GM12878 (cell line): ENCODE measurements around the gene ARL15. TPM values are rescaled to one million over a fixed set of nuclear protein-coding genes. Genes with fewer than 3 reads are reported as not detected.

ENCODE experiments used
- ATAC-seq: fragments of 200-7000 bp; cut with Tn5 transposase; 3 replicates; pipeline ENCODE4 v1.9.1; 2020; ENCODE audit warnings: mild to moderate bottlenecking, moderate library complexity
- BruUV-seq: library from RNA; stranded (reverse); fragments of 400-500 nt; replicated peaks from 2 replicates; lab custom pipeline; 2021; lab: Mats Ljungman, UMichigan
- CTCF ChIA-PET: fragments of 300-600 bp; sonication (Branson Sonifier 250); formaldehyde crosslinking; extraction: SDS; loops from one replicate; lab custom pipeline; 2021; ENCODE audit warnings: inconsistent platforms; lab: Yijun Ruan, JAX
- POLR2A ChIA-PET: fragments of 350-600 bp; formaldehyde crosslinking; extraction: SDS; loops from one replicate; lab custom pipeline; 2021; ENCODE audit warnings: inconsistent platforms; lab: Charles Lee
- RAD21 ChIA-PET: fragments of 300-600 bp; sonication (Branson Sonifier 250); formaldehyde crosslinking; loops from one replicate; lab custom pipeline; 2023; ENCODE audit warnings: antibody characterized with exemption; ENCODE audit not compliant: unreplicated experiment; lab: Charles Lee
- SMC1A ChIA-PET: fragments of 300-600 bp; sonication (Branson Sonifier 250); formaldehyde crosslinking; loops from one replicate; lab custom pipeline; 2023; ENCODE audit not compliant: unreplicated experiment, uncharacterized antibody; lab: Charles Lee
- DNase-seq: peaks from one replicate; pipeline ENCODE4 v3.0.0-alpha.2; 2011; ENCODE audit warnings: low read depth, low spot score
- FAIRE-seq: peaks from 3 replicates; lab custom pipeline; 2011; peaks lifted over from hg19 to GRCh38; lab: Jason Lieb, UNC
- H2AFZ ChIP-seq: 2 replicates; pipeline ENCODE4 v1.6.0; 2011; ENCODE audit warnings: low read depth, low read length, control low read depth; ENCODE audit not compliant: control insufficient read depth
- H3K27ac ChIP-seq: 2 replicates; pipeline ENCODE4 v1.5.1; 2011; ENCODE audit warnings: control low read depth; ENCODE audit not compliant: control insufficient read depth, insufficient read depth
- H3K27me3 ChIP-seq, 2 experiments: replicated peaks in 1 of 2; 2 replicates each; pipeline versions ENCODE4 v1.6.0 to v1.6.1; 2011; ENCODE audit warnings: low read length in 1 of 2; ENCODE audit not compliant: control insufficient read depth in 2 of 2, insufficient read depth in 2 of 2
- H3K36me3 ChIP-seq, 2 experiments: 2 replicates each; pipeline ENCODE4 v1.5.1; 2011; ENCODE audit warnings: low read length in 1 of 2; ENCODE audit not compliant: control insufficient read depth in 2 of 2, insufficient read depth in 2 of 2
- H3K4me1 ChIP-seq: 2 replicates; pipeline ENCODE4 v1.6.1; 2011; ENCODE audit warnings: mild to moderate bottlenecking, low read length, moderate library complexity, mixed read lengths; ENCODE audit not compliant: control insufficient read depth, insufficient read depth
- H3K4me2 ChIP-seq: 2 replicates; pipeline ENCODE4 v1.6.0; 2011; ENCODE audit warnings: control low read depth; ENCODE audit not compliant: control insufficient read depth, insufficient read depth
- H3K4me3 ChIP-seq: fragments of 200-600 bp; sonication (generic); 2 replicates; pipeline ENCODE4 v1.5.1; 2016
- H3K79me2 ChIP-seq: 2 replicates; pipeline ENCODE4 v1.6.0; 2011; ENCODE audit warnings: low read length; ENCODE audit not compliant: control insufficient read depth, insufficient read depth
- H3K9ac ChIP-seq: 2 replicates; pipeline ENCODE4 v1.8.0; 2011; ENCODE audit warnings: low read length, control low read depth, mixed read lengths; ENCODE audit not compliant: control insufficient read depth, insufficient read depth
- H3K9me3 ChIP-seq: replicated peaks from 3 replicates; pipeline ENCODE4 v1.5.1; 2011; ENCODE audit warnings: mild to moderate bottlenecking, low read length; ENCODE audit not compliant: control insufficient read depth, insufficient read depth
- H4K20me1 ChIP-seq: 2 replicates; pipeline ENCODE4 v1.6.0; 2011; ENCODE audit not compliant: control insufficient read depth, insufficient read depth
- BCL11A ChIP-seq: IDR thresholded peaks from 2 replicates; pipeline ENCODE4 v1.6.1; 2011; ENCODE audit warnings: low read depth, low read length
- CHD2 ChIP-seq: IDR thresholded peaks from 2 replicates; pipeline ENCODE4 v1.6.1; 2011; ENCODE audit warnings: low read depth, low read length, improper control_type of control experiment, borderline replicate concordance
- JUND ChIP-seq: IDR thresholded peaks from 2 replicates; pipeline ENCODE4 v1.6.1; 2012; ENCODE audit warnings: low read depth, mild to moderate bottlenecking, low read length, improper control_type of control experiment, moderate library complexity
- MEF2B ChIP-seq: fragments of 450-650 bp; IDR thresholded peaks from 2 replicates; pipeline ENCODE4 v1.6.1; 2018; ENCODE audit warnings: mild to moderate bottlenecking, moderate library complexity; ENCODE audit not compliant: partially characterized antibody, poor library complexity, severe bottlenecking
- RB1 ChIP-seq: fragments of 450-650 bp; formaldehyde crosslinking; IDR thresholded peaks from 2 replicates; pipeline ENCODE4 v1.6.1; 2017; ENCODE audit warnings: mild to moderate bottlenecking, borderline replicate concordance
- RBBP5 ChIP-seq: fragments of 200-600 bp; sonication (generic); conservative IDR thresholded peaks from 2 replicates; pipeline ENCODE4 v1.6.1; 2016
- SMAD1 ChIP-seq: fragments of 450-650 bp; IDR thresholded peaks from 2 replicates; pipeline ENCODE4 v1.6.1; 2018; ENCODE audit warnings: mild to moderate bottlenecking, low read depth; ENCODE audit not compliant: partially characterized antibody
- SPI1 ChIP-seq: IDR thresholded peaks from 2 replicates; pipeline ENCODE4 v1.6.1; 2011; ENCODE audit warnings: low read depth, mild to moderate bottlenecking, low read length, moderate library complexity, borderline replicate concordance; ENCODE audit not compliant: insufficient read depth
- USF1 ChIP-seq: IDR thresholded peaks from 2 replicates; pipeline ENCODE4 v1.6.1; 2011; ENCODE audit warnings: borderline replicate concordance, low read depth, mild to moderate bottlenecking, moderate library complexity, mixed read lengths, low read length; ENCODE audit not compliant: insufficient read depth; ENCODE audit errors: extremely low read length
- WGBS: methylation state at CpG from one replicate; pipeline ENCODE4 v1.1.6; 2016; ENCODE audit warnings: low lambda C conversion rate; ENCODE audit not compliant: insufficient replicate concordance, insufficient coverage; ENCODE audit errors: missing lambda C conversion rate; 5-methylcytosine and 5-hydroxymethylcytosine counted together
- in situ Hi-C: fragments of 300-500 bp; cut with MboI; formaldehyde crosslinking; loops from 9 replicates; pipeline ENCODE4 v1.14.3; 2018; ENCODE audit warnings: mixed read lengths
- intact Hi-C: fragments of 100-400 bp; cut with micrococcal nuclease; formaldehyde crosslinking; loops from one replicate; pipeline ENCODE4 v1.14.2; 2022; ENCODE audit not compliant: unreplicated experiment
- polyA plus RNA-seq, 11 experiments: library from polyadenylated mRNA; depleted of rRNA in 4 of 11; unstranded in 6 of 11; stranded (reverse) in 5 of 11; fragments of >200 nt; fragmentation: Nextera tagmentation in 4 of 11; fragmentation: Illumina TruSeq in 1 of 11; extraction: Ambion mirVana in 4 of 11; extraction: Trizol in 1 of 11; gene quantifications; 1 replicate in 1 of 11; 2 replicates in 10 of 11; pipeline versions ENCODE4 v1.2.1 to v1.2.3, GENCODE V29; 2011 to 2016; ENCODE audit warnings: inconsistent platforms in 2 of 11, missing spikeins in 2 of 11, low read depth in 1 of 11
- total RNA-seq, 4 experiments: library from RNA; depleted of rRNA in 3 of 4; stranded (reverse); fragments of >200 nt in 3 of 4; fragmentation: Illumina TruSeq in 1 of 4; extraction: Trizol in 1 of 4; gene quantifications; 2 replicates each; pipeline versions ENCODE4 v1.2.1 to v1.2.3, GENCODE V29; 2013 to 2021
- TF ChIP-seq, protein P1 (sequence below): IDR thresholded peaks from 2 replicates; pipeline ENCODE4 v1.6.1; 2012; ENCODE audit warnings: low read depth, low read length, improper control_type of control experiment

Gene ARL15
- total and polyA plus RNA-seq, 10 of the 15 experiments (the other 5 are each of a cell fraction or from before 2014, with no cell fraction given) = 3.6 to 11.0 (median 7.7) TPM

DNA sequence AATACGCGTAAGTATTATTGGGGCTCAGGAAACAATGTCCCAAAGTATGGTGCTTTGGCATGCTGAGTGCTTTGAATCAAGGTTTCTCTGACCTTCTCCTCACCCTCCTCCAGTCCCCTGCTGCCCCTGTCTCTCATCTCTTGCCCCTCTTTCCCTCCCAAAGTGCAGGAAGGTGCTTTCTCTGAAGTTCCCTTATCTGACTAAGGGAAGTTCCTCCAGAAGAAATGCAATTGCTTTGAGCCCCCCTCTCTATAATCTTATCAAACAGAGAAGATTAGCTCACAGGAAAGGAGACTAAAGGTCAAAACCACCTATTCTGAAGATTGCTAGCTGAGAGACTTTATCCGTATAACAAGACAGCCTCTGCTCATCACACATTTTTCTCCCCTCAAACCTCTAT is 288.1 kb downstream of the ARL15 start:
- Histone ChIP-seq H3K79me2 (no peaks in the 10 kb centered on the region), H4K20me1 (no peaks in the 10 kb centered on the region), H3K9ac (no peak overlapping the region), H3K36me3 (no peaks in the 10 kb centered on the region), H3K27ac (no peak overlapping the region), H2AFZ (no peak overlapping the region), H3K4me2 (no peak overlapping the region), H3K4me3 (no peak overlapping the region), H3K4me1 (no peaks in the 10 kb centered on the region), H3K27me3 (no peaks in the 10 kb centered on the region), H3K9me3 (no peaks in the 10 kb centered on the region)
- ChIA-PET RAD21 (no interaction called here), CTCF (no interaction called here), SMC1A (no interaction called here), POLR2A (no interaction called here)
- DNase-seq (no peak), FAIRE-seq (no peak), ATAC-seq (no peak)
- 100% methylated on average over 3 of the region's 3 CpGs for WGBS
- TF ChIP-seq MEF2B (no peak), BCL11A (no peak), RB1 (no peak), USF1 (no peak), RBBP5 (no peak), SMAD1 (no peak), SPI1 (no peak), JUND (no peak), CHD2 (no peak)
- TF ChIP-seq, protein P1, sequence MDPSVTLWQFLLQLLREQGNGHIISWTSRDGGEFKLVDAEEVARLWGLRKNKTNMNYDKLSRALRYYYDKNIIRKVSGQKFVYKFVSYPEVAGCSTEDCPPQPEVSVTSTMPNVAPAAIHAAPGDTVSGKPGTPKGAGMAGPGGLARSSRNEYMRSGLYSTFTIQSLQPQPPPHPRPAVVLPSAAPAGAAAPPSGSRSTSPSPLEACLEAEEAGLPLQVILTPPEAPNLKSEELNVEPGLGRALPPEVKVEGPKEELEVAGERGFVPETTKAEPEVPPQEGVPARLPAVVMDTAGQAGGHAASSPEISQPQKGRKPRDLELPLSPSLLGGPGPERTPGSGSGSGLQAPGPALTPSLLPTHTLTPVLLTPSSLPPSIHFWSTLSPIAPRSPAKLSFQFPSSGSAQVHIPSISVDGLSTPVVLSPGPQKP = no peak
- intact Hi-C loops (no loop called here), in situ Hi-C loops (no loop called here)
- no TSS peak for BruUV-seq
